Measurements from ENCODE around the gene WDR1.

The WDR1 gene

DNA sequence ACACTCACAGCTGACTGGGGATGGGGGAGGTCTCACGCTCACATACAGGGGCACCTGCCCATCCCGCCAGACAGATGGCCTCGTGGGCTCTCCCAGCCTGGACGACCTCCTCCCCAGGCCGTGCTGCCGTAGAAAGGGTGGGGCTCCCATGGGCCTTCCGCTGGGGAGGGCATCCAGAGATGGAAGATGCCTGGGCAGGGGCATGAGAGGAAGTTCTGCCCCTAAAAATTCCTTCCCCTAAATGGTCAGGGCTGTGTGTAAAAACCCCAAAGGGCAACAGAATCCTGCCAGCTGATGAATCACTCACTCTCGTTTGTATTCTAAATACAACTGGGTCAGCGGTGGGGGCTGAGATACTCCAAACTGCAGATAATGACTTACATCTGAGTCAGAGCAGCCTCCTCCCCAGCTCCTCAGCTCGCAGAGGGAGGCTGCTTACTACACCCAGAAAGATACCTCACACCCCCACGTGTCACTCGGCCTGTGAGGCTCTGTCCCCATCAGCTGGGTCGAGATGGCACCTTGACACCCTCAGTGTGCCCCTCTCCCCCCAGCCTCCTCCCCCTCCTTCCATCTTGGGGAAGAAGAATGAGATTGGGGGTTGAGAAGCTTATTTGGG is 10.1 kb downstream of the WDR1 start:
- DNase-seq (ENCODE audit: extremely low read depth, low read depth) = peak; percentile 91
- TF ChIP-seq CTCF (IDR thresholded peaks at IDR 0.05; ENCODE audit: low read depth, low read length) = no peak

DNA sequence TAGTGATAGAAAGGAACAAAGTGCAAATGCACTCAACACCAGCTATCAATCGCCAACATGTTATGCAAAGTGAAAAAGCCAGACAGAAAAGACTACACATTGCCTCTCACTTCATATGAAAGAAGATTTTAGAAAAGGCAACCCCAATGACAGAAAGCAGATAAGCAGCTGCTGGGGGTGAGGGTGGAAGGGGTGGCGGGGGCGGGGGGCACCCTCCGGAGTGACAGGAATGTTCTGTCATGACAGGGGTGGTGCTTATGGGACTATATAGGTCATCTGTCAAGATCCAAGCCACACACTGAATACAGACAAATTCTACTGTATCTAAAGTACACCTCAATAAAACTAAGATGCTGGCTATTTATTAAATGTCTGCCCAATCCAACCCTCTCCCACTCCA is 10.7 kb downstream of the WDR1 start:
- no peak for TF ChIP-seq CTCF (IDR thresholded peaks at IDR 0.05; ENCODE audit: low read depth, low read length)

GRCh38 chr4:10105421-10105820 is 11.2 kb downstream of the WDR1 start:
- DNase-seq (ENCODE audit: extremely low read depth, low read depth) = no peak
- no peak for TF ChIP-seq CTCF (IDR thresholded peaks at IDR 0.05; ENCODE audit: low read depth, low read length)

More for the DNA sequence above, 10.7 kb downstream of the WDR1 start:
- DNase-seq (ENCODE audit: extremely low read depth, low read depth) = no peak

DNA sequence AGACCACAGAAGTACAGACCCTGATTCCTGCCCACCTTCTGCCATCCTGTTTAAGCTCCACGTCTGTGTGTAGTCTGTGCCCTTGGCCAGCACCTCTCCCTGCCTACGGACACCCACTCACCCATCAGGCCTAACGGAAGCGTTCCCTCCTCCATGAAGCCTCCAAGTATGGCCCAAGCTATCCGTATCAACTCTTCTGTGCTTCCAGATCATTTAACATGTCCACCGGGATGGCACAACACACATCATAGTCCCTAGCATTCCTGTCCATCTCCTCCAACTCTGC is 11.7 kb downstream of the WDR1 start:
- DNase-seq (ENCODE audit: extremely low read depth, low read depth) = no peak

GRCh38 chr4:10104211-10104990 is 12.2 kb downstream of the WDR1 start:
- no peak for DNase-seq (ENCODE audit: extremely low read depth, low read depth)
- TF ChIP-seq CTCF (IDR thresholded peaks at IDR 0.05; ENCODE audit: low read depth, low read length) = no peak

More for the DNA sequence above, 11.7 kb downstream of the WDR1 start:
- TF ChIP-seq CTCF (IDR thresholded peaks at IDR 0.05; ENCODE audit: low read depth, low read length) = no peak

GRCh38 chr4:10102474-10103332 is 13.9 kb downstream of the WDR1 start:
- TF ChIP-seq CTCF (IDR thresholded peaks at IDR 0.05; ENCODE audit: low read depth, low read length) = no peak
- DNase-seq (ENCODE audit: extremely low read depth, low read depth) = no peak
